ENCODE results near the gene SHMT2. TPM values are rescaled to one million over a fixed set of nuclear protein-coding genes. Genes with fewer than 3 reads are reported as not detected.
"Not testable (repeated sequence)": the region's sequence is repeated elsewhere in the genome, so short reads cannot be mapped to it uniquely, and the experiment has no call there.

Gene SHMT2
- polyA plus RNA-seq, 1 donor: 66.3 TPM

DNA sequence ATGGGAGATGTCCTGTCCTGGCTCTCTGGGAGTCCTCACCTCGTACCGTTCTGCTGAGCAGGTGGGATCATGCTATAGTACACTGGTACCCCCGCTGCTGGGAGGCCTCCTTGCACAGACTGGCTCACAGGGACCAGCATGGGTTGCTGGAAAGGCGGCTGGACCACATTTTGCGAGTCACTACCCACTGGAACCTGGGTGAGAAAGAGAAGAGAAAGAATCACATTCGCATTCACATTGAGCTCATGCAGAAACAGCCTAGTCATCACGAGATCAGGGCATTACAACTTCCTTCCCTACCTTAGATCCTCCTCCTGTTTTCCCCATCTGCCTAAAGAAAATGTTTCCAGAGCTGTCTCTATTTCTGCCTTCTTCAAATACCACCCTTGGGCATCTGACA, 38.8 kb downstream of the SHMT2 start:
- peaks cover 65% of the 10 kb centered on the region for H3K36me3 ChIP-seq (ENCODE audit: control insufficient read depth, insufficient read depth, low read length)

DNA sequence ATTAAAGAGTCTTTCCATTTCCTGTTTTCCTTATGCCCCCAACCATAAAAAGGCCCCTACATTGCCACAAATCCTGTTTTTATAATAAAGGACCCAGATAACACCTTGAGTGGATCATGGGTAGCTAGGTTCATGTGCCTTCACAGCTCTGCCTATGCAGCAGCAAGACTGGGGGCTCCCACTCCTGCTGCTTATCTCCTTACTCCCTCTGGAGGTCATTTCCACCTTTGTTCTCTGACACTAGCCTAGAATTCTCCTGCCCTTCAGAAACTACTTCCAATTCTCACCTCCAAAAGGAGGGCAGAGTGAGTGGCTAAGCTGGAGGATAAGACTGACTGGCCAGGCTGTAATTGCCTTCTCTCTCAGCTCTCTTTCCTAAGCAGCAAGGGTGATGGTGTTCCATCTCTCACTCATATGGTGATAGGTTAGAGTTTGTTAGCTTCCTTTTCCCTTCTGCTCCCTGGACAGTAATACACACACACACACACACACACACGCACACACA, 41.5 kb downstream of the SHMT2 start:
- no peaks in the 10 kb centered on the region for H3K4me1 ChIP-seq (ENCODE audit: control insufficient read depth, insufficient read depth, low read length)
- H3K36me3 ChIP-seq (ENCODE audit: control insufficient read depth, insufficient read depth, low read length): peaks cover 62% of the 10 kb centered on the region

More for the DNA sequence above, 38.8 kb downstream of the SHMT2 start:
- H3K9me3 ChIP-seq (ENCODE audit: control insufficient read depth, low read depth, low read length): no peaks in the 10 kb centered on the region
- no peaks in the 10 kb centered on the region for H3K4me1 ChIP-seq (ENCODE audit: control insufficient read depth, insufficient read depth, low read length)
- H3K4me3 ChIP-seq (ENCODE audit: low read length): no peak overlapping the region
- H3K27ac ChIP-seq (ENCODE audit: low read length): no peak overlapping the region
- WGBS (ENCODE audit: insufficient coverage, low lambda C conversion rate): no CpG with 5 or more reads among the region's 7 CpGs
- H3K27me3 ChIP-seq (ENCODE audit: control insufficient read depth, insufficient read depth, low read length): no peaks in the 10 kb centered on the region
- no peak for DNase-seq

DNA sequence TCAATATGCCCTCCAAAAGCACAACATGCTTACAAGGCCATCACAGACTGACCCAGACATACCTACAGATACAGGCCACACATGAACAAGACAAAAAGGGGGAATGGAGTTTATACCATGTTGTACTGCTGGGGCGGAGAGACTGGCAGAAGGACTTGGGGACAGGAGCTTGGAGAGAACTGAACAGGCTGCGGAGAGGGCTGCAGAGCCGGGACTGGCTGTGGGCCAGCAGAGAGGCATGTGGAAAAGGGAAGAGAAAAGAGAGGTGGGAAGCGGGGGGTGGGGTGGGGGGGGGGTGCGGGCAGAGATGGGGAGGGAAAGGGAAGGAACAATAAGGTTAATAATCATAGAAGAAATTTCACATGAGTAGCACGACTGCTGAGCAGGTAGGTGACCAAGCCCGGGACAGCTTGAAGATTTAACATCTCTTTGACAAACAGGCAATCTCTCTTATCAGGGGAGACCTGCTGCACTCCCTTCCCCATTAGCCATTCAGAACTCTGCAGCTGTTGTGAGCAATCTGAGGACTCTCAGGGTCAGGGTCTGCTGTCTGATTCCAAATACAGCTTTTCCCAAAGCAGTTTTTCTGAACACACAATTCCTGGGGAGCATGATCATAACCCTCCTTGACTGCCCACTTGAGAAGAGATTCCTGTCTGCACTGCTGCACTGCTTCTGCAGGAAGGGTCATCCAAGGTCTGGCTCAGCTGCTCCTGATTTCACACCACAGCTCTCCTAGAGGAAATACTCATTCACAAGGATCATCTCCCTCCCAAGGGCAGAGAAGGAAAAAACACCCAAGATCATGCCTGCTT, 43.0 kb downstream of the SHMT2 start:
- no CpG with 5 or more reads among the region's 7 CpGs for WGBS (ENCODE audit: insufficient coverage, low lambda C conversion rate)
- H3K27ac ChIP-seq (ENCODE audit: low read length): no peak overlapping the region
- peak in 1 of 2 donors; percentile 3 for DNase-seq
- no peak overlapping the region for H3K4me3 ChIP-seq (ENCODE audit: low read length)
- no peaks in the 10 kb centered on the region for H3K27me3 ChIP-seq (ENCODE audit: control insufficient read depth, insufficient read depth, low read length)
- H3K9me3 ChIP-seq (ENCODE audit: control insufficient read depth, low read depth, low read length): no peaks in the 10 kb centered on the region
- H3K36me3 ChIP-seq (ENCODE audit: control insufficient read depth, insufficient read depth, low read length): peaks cover 56% of the 10 kb centered on the region
- H3K4me1 ChIP-seq (ENCODE audit: control insufficient read depth, insufficient read depth, low read length): no peaks in the 10 kb centered on the region

More for the DNA sequence above, 41.5 kb downstream of the SHMT2 start:
- Histone ChIP-seq H3K27me3 (ENCODE audit: control insufficient read depth, insufficient read depth, low read length) (no peaks in the 10 kb centered on the region), H3K9me3 (ENCODE audit: control insufficient read depth, low read depth, low read length) (no peaks in the 10 kb centered on the region), H3K27ac (ENCODE audit: low read length) (no peak overlapping the region), H3K4me3 (ENCODE audit: low read length) (no peak overlapping the region)
- DNase-seq: no peak
- no CpG with 5 or more reads among the region's 1 CpG for WGBS (ENCODE audit: insufficient coverage, low lambda C conversion rate)

DNA sequence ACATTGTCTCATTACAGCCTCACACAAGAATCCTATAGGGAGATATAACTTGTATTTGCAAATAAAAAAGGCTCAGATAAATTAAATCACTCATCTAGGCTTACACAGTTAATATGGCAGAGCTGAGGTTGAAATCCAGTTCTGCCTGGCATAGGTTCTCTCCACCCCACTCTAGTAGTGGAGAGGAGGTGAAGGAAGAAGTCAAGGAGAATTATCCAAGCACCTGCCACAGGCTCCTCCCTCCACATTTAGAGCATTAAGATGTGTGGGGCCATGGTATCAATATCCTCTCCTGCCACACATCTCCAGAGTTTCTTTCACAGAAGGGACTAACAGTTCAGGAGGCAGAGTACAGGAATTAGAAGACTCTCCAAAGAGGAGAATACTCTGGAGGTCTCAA, 44.0 kb downstream of the SHMT2 start:
- Histone ChIP-seq H3K36me3 (ENCODE audit: control insufficient read depth, insufficient read depth, low read length) (peaks cover 57% of the 10 kb centered on the region), H3K27me3 (ENCODE audit: control insufficient read depth, insufficient read depth, low read length) (no peaks in the 10 kb centered on the region), H3K4me3 (ENCODE audit: low read length) (no peak overlapping the region), H3K27ac (ENCODE audit: low read length) (no peak overlapping the region), H3K4me1 (ENCODE audit: control insufficient read depth, insufficient read depth, low read length) (no peaks in the 10 kb centered on the region), H3K9me3 (ENCODE audit: control insufficient read depth, low read depth, low read length) (no peaks in the 10 kb centered on the region)
- no peak for DNase-seq

DNA sequence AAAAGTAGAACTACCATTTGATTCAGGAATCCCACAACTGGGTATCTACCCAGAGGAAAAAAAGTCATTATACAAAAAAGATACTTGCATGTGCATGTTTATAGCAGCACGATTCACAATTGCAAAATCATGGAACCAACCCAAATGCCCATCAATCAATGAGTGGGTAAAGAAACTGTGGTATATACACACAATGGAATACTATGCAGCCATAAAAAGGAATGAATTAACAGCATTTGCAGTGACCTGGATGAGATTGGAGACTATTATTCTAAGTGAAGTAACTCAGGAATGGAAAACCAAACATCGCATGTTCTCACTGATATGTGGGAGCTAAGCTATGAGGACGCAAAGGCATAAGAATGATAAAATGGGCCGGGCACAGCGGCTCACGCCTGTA, 46.7 kb downstream of the SHMT2 start:
- no CpG with 5 or more reads among the region's 6 CpGs for WGBS (ENCODE audit: insufficient coverage, low lambda C conversion rate)
- DNase-seq; H3K9me3 ChIP-seq (ENCODE audit: control insufficient read depth, low read depth, low read length); H3K27me3 ChIP-seq (ENCODE audit: control insufficient read depth, insufficient read depth, low read length); H3K4me3 ChIP-seq (ENCODE audit: low read length); H3K27ac ChIP-seq (ENCODE audit: low read length): not testable (repeated sequence)
- Histone ChIP-seq H3K36me3 (ENCODE audit: control insufficient read depth, insufficient read depth, low read length) (peaks cover 46% of the 10 kb centered on the region), H3K4me1 (ENCODE audit: control insufficient read depth, insufficient read depth, low read length) (peaks cover 13% of the 10 kb centered on the region)

DNA sequence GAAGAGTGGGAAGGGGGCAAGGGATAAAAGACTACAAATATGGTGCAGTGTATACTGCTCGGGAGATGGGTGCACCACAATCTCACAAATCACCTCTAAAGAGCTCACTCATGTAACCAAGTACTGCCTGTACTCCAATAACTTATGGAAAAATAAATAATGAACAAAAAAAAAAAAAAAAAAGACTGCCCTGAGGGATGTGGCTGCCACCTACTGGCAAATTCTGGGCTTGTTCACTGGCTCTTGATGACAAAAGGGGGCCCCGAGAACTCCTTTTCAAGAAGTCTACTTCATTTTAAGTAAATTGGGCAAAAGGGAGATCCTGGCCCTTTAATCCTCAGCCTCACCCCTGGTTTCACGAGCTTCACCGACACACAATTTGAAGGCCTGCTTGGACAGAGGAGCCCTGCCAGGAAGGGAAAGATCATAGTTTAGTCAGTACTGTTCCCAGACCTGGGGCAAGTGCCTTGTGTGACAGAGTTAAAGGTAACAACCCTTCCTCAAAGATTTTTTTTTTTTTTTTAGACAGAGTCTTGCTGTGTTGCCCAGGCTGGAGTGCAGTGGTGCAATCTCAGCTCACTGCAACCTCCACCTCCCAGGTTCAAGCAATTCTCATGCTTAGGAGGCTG, 47.5 kb downstream of the SHMT2 start:
- H3K9me3 ChIP-seq (ENCODE audit: control insufficient read depth, low read depth, low read length): no peaks in the 10 kb centered on the region
- no CpG with 5 or more reads among the region's 4 CpGs for WGBS (ENCODE audit: insufficient coverage, low lambda C conversion rate)
- DNase-seq: peak in 1 of 2 donors; percentile 8
- peaks cover 13% of the 10 kb centered on the region for H3K4me1 ChIP-seq (ENCODE audit: control insufficient read depth, insufficient read depth, low read length)
- H3K27ac ChIP-seq (ENCODE audit: low read length): no peak overlapping the region
- peaks cover 41% of the 10 kb centered on the region for H3K36me3 ChIP-seq (ENCODE audit: control insufficient read depth, insufficient read depth, low read length)
- H3K4me3 ChIP-seq (ENCODE audit: low read length): no peak overlapping the region
- no peaks in the 10 kb centered on the region for H3K27me3 ChIP-seq (ENCODE audit: control insufficient read depth, insufficient read depth, low read length)

DNA sequence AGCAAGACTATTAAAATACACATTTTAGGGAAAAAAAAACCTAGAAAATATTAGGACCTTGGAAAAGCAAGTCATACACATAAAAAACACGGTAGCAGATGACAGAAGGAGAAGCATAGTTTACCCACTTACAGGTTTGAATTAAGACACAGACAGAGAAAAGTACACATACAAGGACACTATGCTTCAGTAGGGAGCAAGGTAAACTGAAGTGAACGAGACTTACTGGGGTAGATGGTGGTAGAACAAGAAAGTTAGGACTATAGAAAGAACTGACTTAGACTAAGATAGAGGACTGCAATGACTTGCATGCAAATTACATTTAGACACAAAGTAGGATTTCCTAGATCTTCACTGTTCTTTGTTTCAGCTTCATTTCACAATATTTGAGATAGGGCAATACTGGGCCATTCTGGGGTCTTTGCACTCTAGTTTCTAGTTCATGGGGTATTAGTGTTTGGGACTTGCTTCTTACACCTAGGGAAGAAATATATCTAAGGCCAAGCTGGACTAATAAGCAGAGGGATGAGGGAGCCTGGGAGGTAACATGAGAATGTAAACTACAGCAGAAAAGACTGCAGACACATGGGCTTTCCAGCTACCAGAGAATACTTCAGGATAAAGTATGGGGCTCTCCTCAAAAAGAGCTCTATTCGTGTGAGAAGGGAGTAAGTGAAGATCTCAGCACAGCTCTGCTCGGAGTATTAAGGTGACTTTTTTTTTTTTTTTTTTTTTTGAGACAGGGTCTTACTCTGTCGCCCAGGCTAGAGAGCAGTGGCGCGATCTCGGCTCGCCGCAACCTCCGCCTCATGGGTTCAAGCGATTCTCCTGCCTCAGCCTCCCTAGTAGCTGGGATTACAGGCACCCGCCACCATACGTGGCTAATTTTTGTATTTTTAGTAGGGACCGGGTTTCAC, 49.2 kb downstream of the SHMT2 start:
- 100% methylated on average over 2 of the region's 15 CpGs for WGBS (ENCODE audit: insufficient coverage, low lambda C conversion rate)
- peaks cover 13% of the 10 kb centered on the region for H3K4me1 ChIP-seq (ENCODE audit: control insufficient read depth, insufficient read depth, low read length)
- no peaks in the 10 kb centered on the region for H3K27me3 ChIP-seq (ENCODE audit: control insufficient read depth, insufficient read depth, low read length)
- H3K4me3 ChIP-seq (ENCODE audit: low read length): no peak overlapping the region
- H3K36me3 ChIP-seq (ENCODE audit: control insufficient read depth, insufficient read depth, low read length): peaks cover 36% of the 10 kb centered on the region
- H3K27ac ChIP-seq (ENCODE audit: low read length): no peak overlapping the region
- no peak for DNase-seq
- no peaks in the 10 kb centered on the region for H3K9me3 ChIP-seq (ENCODE audit: control insufficient read depth, low read depth, low read length)

DNA sequence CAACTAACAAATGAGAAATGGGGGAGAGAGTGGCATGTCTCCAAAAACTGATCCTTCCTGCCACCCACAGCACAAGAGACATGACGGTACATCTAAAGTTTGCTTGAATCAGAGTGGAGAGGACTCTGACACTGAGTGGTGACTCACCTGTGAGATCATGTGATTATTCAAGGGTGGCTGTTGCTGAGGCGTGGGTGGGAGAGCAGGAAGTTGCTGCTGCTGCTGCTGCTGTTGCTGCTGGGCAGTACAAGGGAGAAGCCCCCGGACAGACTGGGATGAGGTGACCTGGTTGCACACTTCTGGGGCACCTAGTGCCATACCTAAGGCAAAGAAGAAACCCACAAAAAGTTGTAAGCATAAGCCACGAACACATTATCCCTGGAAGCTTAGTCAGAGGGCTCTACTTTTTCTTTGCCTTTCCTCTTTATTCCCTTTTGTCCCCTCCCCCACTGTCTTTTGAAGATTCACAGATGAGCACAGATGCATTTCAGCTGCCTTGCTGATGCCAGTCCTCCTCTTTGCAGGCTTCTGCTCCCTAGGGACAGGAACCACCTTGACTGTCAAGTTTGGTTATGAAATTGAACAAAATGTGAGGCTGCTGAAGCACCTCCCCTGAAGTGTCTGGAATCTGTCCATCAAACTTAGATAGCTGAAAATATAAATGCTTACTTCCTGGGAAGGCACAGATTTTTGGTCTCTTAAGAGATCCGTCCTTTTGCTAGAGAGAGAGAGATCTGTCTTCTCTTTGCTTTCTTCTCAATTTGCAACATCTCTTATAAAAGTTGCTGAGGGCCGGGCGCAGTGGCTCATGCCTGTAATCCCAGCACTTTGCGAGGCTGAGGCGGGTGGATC, 50.9 kb downstream of the SHMT2 start:
- Histone ChIP-seq H3K27me3 (ENCODE audit: control insufficient read depth, insufficient read depth, low read length) (no peaks in the 10 kb centered on the region), H3K27ac (ENCODE audit: low read length) (peak overlapping the region; percentile 89), H3K4me1 (ENCODE audit: control insufficient read depth, insufficient read depth, low read length) (peaks cover 13% of the 10 kb centered on the region), H3K36me3 (ENCODE audit: control insufficient read depth, insufficient read depth, low read length) (peaks cover 40% of the 10 kb centered on the region), H3K9me3 (ENCODE audit: control insufficient read depth, low read depth, low read length) (no peaks in the 10 kb centered on the region), H3K4me3 (ENCODE audit: low read length) (no peak overlapping the region)
- DNase-seq: peak; percentile 83 to 91
- no CpG with 5 or more reads among the region's 9 CpGs for WGBS (ENCODE audit: insufficient coverage, low lambda C conversion rate)

DNA sequence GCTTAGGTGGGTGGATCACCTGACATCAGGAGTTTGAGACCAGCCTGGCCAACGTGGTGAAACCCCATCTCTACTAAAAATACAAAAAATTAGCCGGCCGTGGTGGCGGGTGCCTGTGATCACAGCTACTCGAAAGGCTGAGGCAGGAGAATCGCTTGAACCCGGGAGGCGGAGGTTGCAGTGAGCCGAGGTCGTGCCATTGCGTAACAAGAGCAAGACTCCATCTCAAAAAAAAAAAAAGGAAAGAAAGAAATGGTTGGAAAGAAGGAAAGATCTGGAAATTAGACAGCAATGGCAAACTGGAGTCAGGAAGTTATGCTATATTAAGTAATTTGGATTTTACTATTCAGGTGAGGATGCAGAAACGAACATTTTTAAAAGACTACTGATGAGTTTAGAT, 52.6 kb downstream of the SHMT2 start:
- H3K4me1 ChIP-seq (ENCODE audit: control insufficient read depth, insufficient read depth, low read length): peaks cover 13% of the 10 kb centered on the region
- H3K27ac ChIP-seq (ENCODE audit: low read length); DNase-seq; H3K27me3 ChIP-seq (ENCODE audit: control insufficient read depth, insufficient read depth, low read length); H3K4me3 ChIP-seq (ENCODE audit: low read length); H3K9me3 ChIP-seq (ENCODE audit: control insufficient read depth, low read depth, low read length): not testable (repeated sequence)
- H3K36me3 ChIP-seq (ENCODE audit: control insufficient read depth, insufficient read depth, low read length): peaks cover 46% of the 10 kb centered on the region
- 90% methylated on average over 6 of the region's 12 CpGs for WGBS (ENCODE audit: insufficient coverage, low lambda C conversion rate)
